HG02623 (cell line): ENCODE results near the gene SNTB2.
"Not testable (repeated sequence)": the region's sequence is repeated elsewhere in the genome, so short reads cannot be mapped to it uniquely, and the experiment has no call there.

ENCODE experiments used
- ATAC-seq: cut with Tn5 transposase; IDR thresholded peaks from one replicate; pipeline ENCODE4 v1.9.1; 2021; ENCODE audit warnings: moderate library complexity; ENCODE audit not compliant: unreplicated experiment

SNTB2 gene

GRCh38 chr16:69233124-69233523, 46.2 kb downstream of the SNTB2 start:
- no peak for ATAC-seq

DNA sequence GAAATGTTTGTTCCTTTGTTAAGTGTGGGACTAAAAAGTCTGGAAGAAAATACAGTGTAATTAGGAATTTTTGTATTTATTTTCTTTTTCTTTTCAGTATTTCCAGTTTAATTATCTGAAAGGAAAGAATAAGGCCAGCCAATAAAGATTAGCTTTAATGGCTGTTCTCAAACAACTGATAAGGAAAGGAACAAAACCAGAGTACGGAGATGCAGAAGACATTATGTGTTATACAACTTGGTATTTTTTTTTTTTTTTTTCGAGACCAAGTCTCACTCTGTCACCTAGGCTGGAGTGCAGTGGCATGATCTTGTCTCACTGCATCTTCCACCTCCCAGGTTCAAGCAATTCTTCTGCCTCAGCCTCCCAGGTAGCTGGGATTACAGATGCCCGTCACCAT, 47.5 kb downstream of the SNTB2 start:
- no peak for ATAC-seq

GRCh38 chr16:69236319-69236718, 49.4 kb downstream of the SNTB2 start:
- ATAC-seq: no peak

- ATAC-seq: no peak
Measured at GRCh38 chr16:69237296-69237695, 50.3 kb downstream of the SNTB2 start.

DNA sequence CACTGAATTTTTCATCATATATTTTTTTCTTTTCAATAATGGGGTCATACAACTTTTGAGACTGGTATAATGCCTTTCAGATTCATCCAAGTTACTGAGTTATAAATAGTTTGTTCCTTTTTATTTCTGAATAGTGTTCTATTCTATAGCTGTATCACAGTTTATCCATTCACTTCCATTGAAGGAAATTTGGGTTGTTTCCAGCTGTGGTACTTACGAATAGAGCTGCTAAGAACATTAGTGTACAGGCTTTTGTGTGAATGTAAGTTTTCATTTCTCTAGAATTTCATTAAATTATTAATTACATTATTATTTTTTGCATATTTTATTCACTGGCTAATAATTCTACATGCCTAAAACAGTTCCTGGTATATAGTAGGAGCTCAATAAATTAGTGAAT, 52.9 kb downstream of the SNTB2 start:
- ATAC-seq: no peak

GRCh38 chr16:69240331-69240730, 53.4 kb downstream of the SNTB2 start:
- ATAC-seq: no peak

DNA sequence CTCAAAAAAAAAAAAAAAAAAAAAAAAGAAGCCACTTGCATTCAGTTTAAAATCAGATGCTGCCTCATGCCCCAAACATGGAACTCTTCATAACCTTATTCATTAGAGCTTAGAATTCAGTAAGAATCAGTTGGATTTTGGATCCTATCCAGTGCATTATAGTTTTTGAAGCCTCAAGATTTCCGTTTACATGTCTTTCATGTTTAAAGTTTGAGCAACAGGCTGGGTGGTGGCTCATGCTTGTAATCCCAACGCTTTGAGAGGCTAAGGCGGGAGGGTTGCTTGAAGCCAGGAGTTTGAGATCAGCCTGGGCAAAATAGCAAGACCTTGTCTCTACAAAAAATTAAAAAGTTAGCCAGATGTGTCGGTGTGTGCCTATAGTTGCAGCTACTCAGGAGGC, 55.0 kb downstream of the SNTB2 start:
- no peak for ATAC-seq

GRCh38 chr16:69243479-69243878, 56.5 kb downstream of the SNTB2 start:
- ATAC-seq: no peak

DNA sequence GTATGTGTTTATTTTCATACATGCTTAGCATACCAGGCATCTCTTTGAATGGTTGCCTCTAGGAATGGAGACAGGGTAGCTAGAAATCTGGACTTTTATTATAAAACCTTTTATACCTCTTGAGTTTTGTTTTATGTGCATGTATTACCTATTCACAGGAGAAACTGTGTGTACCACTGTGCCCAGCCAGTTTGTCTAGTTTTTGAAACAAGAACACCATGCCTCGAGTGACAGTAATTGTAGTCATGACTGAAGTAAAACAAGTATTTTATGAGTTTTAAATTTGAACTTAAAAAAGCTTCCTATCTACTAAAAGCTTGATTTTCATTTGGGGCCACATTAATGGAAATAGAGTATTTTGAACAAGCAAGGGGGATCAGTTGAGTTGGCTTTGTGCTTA, 57.4 kb downstream of the SNTB2 start:
- no peak for ATAC-seq

GRCh38 chr16:69250081-69250480, 63.1 kb downstream of the SNTB2 start:
- no peak for ATAC-seq

- ATAC-seq: no peak
Measured at GRCh38 chr16:69253870-69254341, 66.9 kb downstream of the SNTB2 start.

GRCh38 chr16:69259428-69259764, 72.4 kb downstream of the SNTB2 start:
- not testable (repeated sequence) for ATAC-seq

DNA sequence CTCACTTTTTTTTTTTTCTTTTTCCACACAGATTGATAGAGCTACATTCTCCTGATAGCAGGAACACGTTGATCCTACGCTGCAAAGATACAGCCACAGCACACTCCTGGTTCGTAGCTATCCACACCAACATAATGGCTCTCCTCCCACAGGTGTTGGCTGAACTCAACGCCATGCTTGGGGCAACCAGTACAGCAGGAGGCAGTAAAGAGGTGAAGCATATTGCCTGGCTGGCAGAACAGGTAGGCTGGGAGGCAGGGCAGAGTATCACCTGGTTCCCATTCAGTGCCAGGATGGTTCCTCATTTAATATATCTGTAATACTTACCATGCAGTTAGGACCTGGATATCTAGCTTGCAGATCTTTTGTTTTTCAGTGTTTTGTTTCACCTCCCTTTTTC, 73.1 kb downstream of the SNTB2 start:
- ATAC-seq: no peak

DNA sequence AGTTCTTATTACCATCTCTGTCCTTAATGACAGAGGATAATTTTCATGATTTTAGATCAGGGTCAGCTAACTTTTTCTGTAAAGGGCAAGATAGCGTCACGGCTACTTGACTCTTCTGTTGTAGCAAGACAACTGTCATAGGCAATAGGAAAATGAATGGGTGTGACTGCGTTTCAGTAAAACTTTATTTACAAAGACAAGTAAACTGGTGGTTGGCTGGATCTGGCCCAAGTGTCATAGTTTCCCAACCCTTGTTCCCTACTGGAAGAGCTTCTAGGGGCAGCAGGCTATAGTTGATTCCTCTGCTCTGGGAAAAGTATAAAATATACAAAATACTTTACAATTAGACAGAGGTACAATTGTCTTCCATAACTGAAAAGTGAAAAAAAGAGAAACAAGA, 73.5 kb downstream of the SNTB2 start:
- ATAC-seq: no peak

GRCh38 chr16:69266334-69267063, 79.5 kb downstream of the SNTB2 start:
- ATAC-seq: no peak

- ATAC-seq: no peak
Measured at GRCh38 chr16:69267633-69268032, 80.7 kb downstream of the SNTB2 start.

- ATAC-seq: no peak
Measured at GRCh38 chr16:69270395-69270794, 83.4 kb downstream of the SNTB2 start.

DNA sequence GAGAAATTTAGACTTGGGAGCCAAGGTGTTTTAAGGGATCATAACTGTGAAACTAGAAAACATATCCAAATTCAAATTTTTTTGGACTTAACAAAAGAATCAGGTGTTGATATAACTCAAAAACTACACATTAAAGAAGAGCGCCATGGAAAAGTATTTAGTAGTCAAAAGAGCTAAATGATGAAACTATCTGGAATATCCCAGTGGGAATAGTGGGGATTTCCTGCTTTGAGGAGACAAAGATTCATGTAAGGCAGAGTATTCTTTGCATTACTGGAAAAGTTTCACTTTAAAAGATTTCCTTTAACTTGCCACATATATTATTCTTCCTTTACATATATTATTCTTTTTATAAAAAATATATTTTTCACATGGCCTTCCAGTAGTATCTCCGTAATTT, 83.9 kb downstream of the SNTB2 start:
- ATAC-seq: no peak

GRCh38 chr16:69273009-69273408, 86.0 kb downstream of the SNTB2 start:
- no peak for ATAC-seq

- no peak for ATAC-seq
Measured at GRCh38 chr16:69274699-69275235, 87.8 kb downstream of the SNTB2 start.

DNA sequence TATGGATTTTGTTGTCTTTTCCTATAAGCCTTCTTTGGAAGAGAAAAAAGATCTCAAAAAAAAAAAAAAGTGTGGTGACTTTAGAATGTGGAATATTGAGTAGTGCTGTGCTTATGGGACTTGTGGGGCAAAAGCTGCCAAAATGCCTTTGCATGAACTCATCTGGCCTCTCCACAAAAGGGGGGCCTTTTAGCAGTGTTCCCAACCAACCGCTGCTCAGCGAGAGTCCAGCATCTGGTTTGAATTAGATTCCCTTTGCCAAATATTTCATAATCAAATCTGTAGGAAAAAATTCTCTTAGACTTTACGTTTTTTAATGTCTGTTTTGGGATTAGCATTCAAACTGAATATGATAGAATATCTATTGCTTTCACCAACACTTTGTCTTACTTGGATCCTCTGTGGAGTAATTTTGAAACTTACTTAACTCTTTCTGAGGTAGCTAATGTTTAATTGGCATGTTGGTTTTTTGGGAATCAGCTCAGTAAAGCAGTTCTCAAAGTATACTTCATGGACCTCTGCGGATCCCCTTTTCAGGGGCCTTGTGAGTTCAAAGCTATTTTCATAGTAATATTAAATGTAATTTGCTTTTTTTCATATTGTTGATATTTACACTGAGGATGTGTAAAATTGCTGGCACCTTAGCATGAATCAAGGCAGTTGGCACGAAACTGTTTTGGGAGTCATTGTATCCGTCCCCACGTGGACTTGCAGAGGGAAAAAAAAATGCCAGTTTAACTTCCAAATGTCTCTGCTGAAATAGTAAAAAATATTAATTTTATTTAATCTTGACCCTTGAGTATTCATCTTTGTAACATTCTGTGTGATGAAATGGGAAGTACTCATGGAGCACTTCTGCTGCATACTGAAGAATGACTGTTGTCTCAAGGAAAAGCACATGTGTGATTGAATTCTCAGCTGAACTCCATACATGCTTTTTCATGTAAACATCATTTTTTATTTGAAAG, 89.5 kb downstream of the SNTB2 start:
- ATAC-seq: no peak

- ATAC-seq: no peak
Measured at GRCh38 chr16:69277413-69277812, 90.4 kb downstream of the SNTB2 start.
